Measurements from ENCODE around the gene SLCO3A1.

The SLCO3A1 gene

GRCh38 chr15:91942720-91943394, 89.3 kb downstream of the SLCO3A1 start:
- no CpG with 5 or more reads among the region's 9 CpGs for WGBS (ENCODE audit: extremely low coverage, insufficient coverage, low lambda C conversion rate)
- no peak for DNase-seq
- Histone ChIP-seq H2BK5ac (ENCODE audit: low read length) (no peak overlapping the region), H3K79me2 (ENCODE audit: control insufficient read depth, insufficient read depth, low read length) (no peaks in the 10 kb centered on the region), H2BK120ac (ENCODE audit: low read depth, low read length) (no peak overlapping the region), H4K8ac (ENCODE audit: low read depth, low read length) (no peak overlapping the region), H3K4ac (ENCODE audit: low read depth, low read length) (no peak overlapping the region), H3K4me2 (ENCODE audit: low read length) (no peak overlapping the region), H3K79me1 (ENCODE audit: low read length) (no peaks in the 10 kb centered on the region), H3K9ac (ENCODE audit: low read length) (no peak overlapping the region), H3K27me3 (ENCODE audit: insufficient read depth, low read length, poor library complexity) (no peaks in the 10 kb centered on the region), H3K23ac (ENCODE audit: low read length) (no peak overlapping the region), H2AK5ac (ENCODE audit: low read length) (no peak overlapping the region), H3K27ac (ENCODE audit: low read depth, low read length) (no peak overlapping the region), H3K4me3 (ENCODE audit: low read length) (no peak overlapping the region), H3K18ac (ENCODE audit: low read length) (no peak overlapping the region), H3K4me1 (ENCODE audit: control insufficient read depth, low read depth, low read length) (peaks cover 9% of the 10 kb centered on the region), H3K56ac (ENCODE audit: low read length) (no peak overlapping the region), H4K5ac (ENCODE audit: low read length) (no peak overlapping the region), H2BK15ac (replicated peaks; ENCODE audit: low read depth) (no peak overlapping the region), H3K36me3 (ENCODE audit: control insufficient read depth, insufficient read depth, low read length) (no peaks in the 10 kb centered on the region)

GRCh38 chr15:91944331-91944730, 90.8 kb downstream of the SLCO3A1 start:
- H3K18ac ChIP-seq (ENCODE audit: low read length), result no peak overlapping the region
- H3K4me1 ChIP-seq (ENCODE audit: control insufficient read depth, low read depth, low read length), result peaks cover 13% of the 10 kb centered on the region
- H3K4ac ChIP-seq (ENCODE audit: low read depth, low read length), result no peak overlapping the region

GRCh38 chr15:91945385-91945784, 91.9 kb downstream of the SLCO3A1 start:
- no CpG with 5 or more reads among the region's 6 CpGs for WGBS (ENCODE audit: extremely low coverage, insufficient coverage, low lambda C conversion rate)
- Histone ChIP-seq H4K5ac (ENCODE audit: low read length) (no peak overlapping the region), H4K8ac (ENCODE audit: low read depth, low read length) (no peak overlapping the region), H2BK120ac (ENCODE audit: low read depth, low read length) (no peak overlapping the region), H3K18ac (ENCODE audit: low read length) (no peak overlapping the region), H3K4ac (ENCODE audit: low read depth, low read length) (no peak overlapping the region), H3K27me3 (ENCODE audit: insufficient read depth, low read length, poor library complexity) (no peaks in the 10 kb centered on the region), H3K4me3 (ENCODE audit: low read length) (no peak overlapping the region), H3K23ac (ENCODE audit: low read length) (no peak overlapping the region), H3K4me1 (ENCODE audit: control insufficient read depth, low read depth, low read length) (peaks cover 17% of the 10 kb centered on the region), H3K36me3 (ENCODE audit: control insufficient read depth, insufficient read depth, low read length) (no peaks in the 10 kb centered on the region), H3K27ac (ENCODE audit: low read depth, low read length) (no peak overlapping the region), H2BK15ac (replicated peaks; ENCODE audit: low read depth) (no peak overlapping the region), H3K79me2 (ENCODE audit: control insufficient read depth, insufficient read depth, low read length) (no peaks in the 10 kb centered on the region), H2AK5ac (ENCODE audit: low read length) (no peak overlapping the region), H3K9ac (ENCODE audit: low read length) (no peak overlapping the region), H3K56ac (ENCODE audit: low read length) (no peak overlapping the region), H3K79me1 (ENCODE audit: low read length) (no peaks in the 10 kb centered on the region), H2BK5ac (ENCODE audit: low read length) (no peak overlapping the region), H3K4me2 (ENCODE audit: low read length) (no peak overlapping the region)
- DNase-seq, result no peak

More at GRCh38 chr15:91944331-91944730, 90.8 kb downstream of the SLCO3A1 start:
- no peak overlapping the region for H4K5ac ChIP-seq (ENCODE audit: low read length)
- no peak overlapping the region for H3K4me2 ChIP-seq (ENCODE audit: low read length)
- no peaks in the 10 kb centered on the region for H3K36me3 ChIP-seq (ENCODE audit: control insufficient read depth, insufficient read depth, low read length)
- no peak overlapping the region for H2AK5ac ChIP-seq (ENCODE audit: low read length)
- no peaks in the 10 kb centered on the region for H3K27me3 ChIP-seq (ENCODE audit: insufficient read depth, low read length, poor library complexity)
- no peak overlapping the region for H2BK120ac ChIP-seq (ENCODE audit: low read depth, low read length)
- H3K4me3 ChIP-seq (ENCODE audit: low read length), result no peak overlapping the region
- WGBS (ENCODE audit: extremely low coverage, insufficient coverage, low lambda C conversion rate), result no CpG with 5 or more reads among the region's 6 CpGs
- H4K8ac ChIP-seq (ENCODE audit: low read depth, low read length), result no peak overlapping the region
- H3K23ac ChIP-seq (ENCODE audit: low read length), result no peak overlapping the region
- H2BK5ac ChIP-seq (ENCODE audit: low read length), result no peak overlapping the region
- no peak overlapping the region for H2BK15ac ChIP-seq (replicated peaks; ENCODE audit: low read depth)
- DNase-seq, result no peak
- H3K9ac ChIP-seq (ENCODE audit: low read length), result no peak overlapping the region
- H3K79me1 ChIP-seq (ENCODE audit: low read length), result no peaks in the 10 kb centered on the region
- H3K27ac ChIP-seq (ENCODE audit: low read depth, low read length), result no peak overlapping the region
- no peaks in the 10 kb centered on the region for H3K79me2 ChIP-seq (ENCODE audit: control insufficient read depth, insufficient read depth, low read length)
- no peak overlapping the region for H3K56ac ChIP-seq (ENCODE audit: low read length)

GRCh38 chr15:91946075-91946474, 92.6 kb downstream of the SLCO3A1 start:
- Histone ChIP-seq H3K27me3 (ENCODE audit: insufficient read depth, low read length, poor library complexity) (no peaks in the 10 kb centered on the region), H3K27ac (ENCODE audit: low read depth, low read length) (no peak overlapping the region), H3K79me2 (ENCODE audit: control insufficient read depth, insufficient read depth, low read length) (no peaks in the 10 kb centered on the region), H2BK5ac (ENCODE audit: low read length) (no peak overlapping the region), H3K4me2 (ENCODE audit: low read length) (no peak overlapping the region), H3K4me3 (ENCODE audit: low read length) (no peak overlapping the region), H2BK15ac (replicated peaks; ENCODE audit: low read depth) (no peak overlapping the region), H2BK120ac (ENCODE audit: low read depth, low read length) (no peak overlapping the region), H3K18ac (ENCODE audit: low read length) (no peak overlapping the region), H3K4me1 (ENCODE audit: control insufficient read depth, low read depth, low read length) (peaks cover 17% of the 10 kb centered on the region), H4K5ac (ENCODE audit: low read length) (no peak overlapping the region), H2AK5ac (ENCODE audit: low read length) (no peak overlapping the region), H3K79me1 (ENCODE audit: low read length) (no peaks in the 10 kb centered on the region), H3K56ac (ENCODE audit: low read length) (no peak overlapping the region), H3K4ac (ENCODE audit: low read depth, low read length) (no peak overlapping the region), H3K9ac (ENCODE audit: low read length) (no peak overlapping the region), H4K8ac (ENCODE audit: low read depth, low read length) (no peak overlapping the region), H3K23ac (ENCODE audit: low read length) (no peak overlapping the region), H3K36me3 (ENCODE audit: control insufficient read depth, insufficient read depth, low read length) (no peaks in the 10 kb centered on the region)
- no CpG with 5 or more reads among the region's 6 CpGs for WGBS (ENCODE audit: extremely low coverage, insufficient coverage, low lambda C conversion rate)
- no peak for DNase-seq

- Histone ChIP-seq H3K18ac (ENCODE audit: low read length) (peak overlapping the region; percentile 1), H2BK15ac (replicated peaks; ENCODE audit: low read depth) (no peak overlapping the region), H3K9ac (ENCODE audit: low read length) (no peak overlapping the region), H2AK5ac (ENCODE audit: low read length) (no peak overlapping the region), H2BK5ac (ENCODE audit: low read length) (no peak overlapping the region), H3K36me3 (ENCODE audit: control insufficient read depth, insufficient read depth, low read length) (no peaks in the 10 kb centered on the region), H3K4ac (ENCODE audit: low read depth, low read length) (no peak overlapping the region), H3K4me2 (ENCODE audit: low read length) (no peak overlapping the region), H4K8ac (ENCODE audit: low read depth, low read length) (no peak overlapping the region), H3K4me3 (ENCODE audit: low read length) (no peak overlapping the region), H3K27ac (ENCODE audit: low read depth, low read length) (no peak overlapping the region), H3K23ac (ENCODE audit: low read length) (no peak overlapping the region), H4K5ac (ENCODE audit: low read length) (no peak overlapping the region), H3K27me3 (ENCODE audit: insufficient read depth, low read length, poor library complexity) (no peaks in the 10 kb centered on the region), H3K56ac (ENCODE audit: low read length) (no peak overlapping the region), H3K79me1 (ENCODE audit: low read length) (no peaks in the 10 kb centered on the region), H3K79me2 (ENCODE audit: control insufficient read depth, insufficient read depth, low read length) (no peaks in the 10 kb centered on the region), H3K4me1 (ENCODE audit: control insufficient read depth, low read depth, low read length) (peaks cover 17% of the 10 kb centered on the region), H2BK120ac (ENCODE audit: low read depth, low read length) (no peak overlapping the region)
- peak; percentile 73 for DNase-seq
- no CpG with 5 or more reads among the region's 16 CpGs for WGBS (ENCODE audit: extremely low coverage, insufficient coverage, low lambda C conversion rate)
Measured at GRCh38 chr15:91946581-91947292, 93.2 kb downstream of the SLCO3A1 start.
